Stomach smooth muscle (tissue), 2 donors: ENCODE data around the gene SERPINI2.

ENCODE experiments used
- H3K27ac ChIP-seq: one replicate; pipeline ENCODE4 v1.7.0; 2013; ENCODE audit warnings: mild to moderate bottlenecking, low read length, inconsistent platforms
- H3K27me3 ChIP-seq, 2 donors: one replicate each; pipeline ENCODE4 v1.7.0; 2013; ENCODE audit warnings: low read length in 2 of 2; ENCODE audit not compliant: insufficient read depth in 2 of 2, control insufficient read depth in 1 of 2
- H3K36me3 ChIP-seq, 2 donors: one replicate each; pipeline ENCODE4 v1.7.0; 2013; ENCODE audit warnings: low read length in 2 of 2; ENCODE audit not compliant: control insufficient read depth in 2 of 2, insufficient read depth in 2 of 2
- H3K4me1 ChIP-seq: one replicate; pipeline ENCODE4 v1.7.0; 2013; ENCODE audit warnings: low read length; ENCODE audit not compliant: control insufficient read depth, insufficient read depth
- H3K4me3 ChIP-seq, 2 donors: one replicate each; pipeline ENCODE4 v1.7.0; 2013; ENCODE audit warnings: low read length in 2 of 2
- H3K9ac ChIP-seq, 2 donors: one replicate each; pipeline ENCODE4 v1.7.0; 2013; ENCODE audit warnings: low read length in 2 of 2, mild to moderate bottlenecking in 1 of 2
- H3K9me3 ChIP-seq, 2 donors: one replicate each; pipeline ENCODE4 v1.7.0; 2013; ENCODE audit warnings: low read length in 2 of 2; ENCODE audit not compliant: control insufficient read depth in 2 of 2
- donor health status: healthy.
- donor health status: Pancreatic carcinoma.

SERPINI2 gene

DNA sequence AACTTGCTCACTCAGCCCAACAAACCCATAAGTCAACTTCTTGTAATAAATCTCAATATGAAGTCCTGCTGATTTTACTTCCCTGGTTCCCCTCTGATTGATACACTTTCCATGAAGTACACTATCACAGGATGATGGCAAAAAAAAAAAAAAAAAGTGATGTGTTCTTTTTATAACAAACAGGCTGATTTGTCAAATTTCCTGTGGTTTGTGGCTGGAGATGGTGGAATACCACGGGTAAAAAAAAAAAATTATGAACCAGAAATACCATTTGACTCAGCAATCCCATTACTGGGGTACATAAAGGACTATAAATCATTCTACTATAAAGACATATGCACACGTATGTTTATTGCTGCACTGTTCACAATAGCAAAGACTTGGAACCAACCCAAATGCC is 10.7 kb upstream of the SERPINI2 start:
- H3K27ac ChIP-seq = no peak overlapping the region
- no peaks in the 10 kb centered on the region for H3K27me3 ChIP-seq
- no peak overlapping the region for H3K4me3 ChIP-seq
- no peaks in the 10 kb centered on the region for H3K36me3 ChIP-seq
- no peaks in the 10 kb centered on the region for H3K9me3 ChIP-seq
- no peaks in the 10 kb centered on the region for H3K4me1 ChIP-seq
- no peak overlapping the region for H3K9ac ChIP-seq

DNA sequence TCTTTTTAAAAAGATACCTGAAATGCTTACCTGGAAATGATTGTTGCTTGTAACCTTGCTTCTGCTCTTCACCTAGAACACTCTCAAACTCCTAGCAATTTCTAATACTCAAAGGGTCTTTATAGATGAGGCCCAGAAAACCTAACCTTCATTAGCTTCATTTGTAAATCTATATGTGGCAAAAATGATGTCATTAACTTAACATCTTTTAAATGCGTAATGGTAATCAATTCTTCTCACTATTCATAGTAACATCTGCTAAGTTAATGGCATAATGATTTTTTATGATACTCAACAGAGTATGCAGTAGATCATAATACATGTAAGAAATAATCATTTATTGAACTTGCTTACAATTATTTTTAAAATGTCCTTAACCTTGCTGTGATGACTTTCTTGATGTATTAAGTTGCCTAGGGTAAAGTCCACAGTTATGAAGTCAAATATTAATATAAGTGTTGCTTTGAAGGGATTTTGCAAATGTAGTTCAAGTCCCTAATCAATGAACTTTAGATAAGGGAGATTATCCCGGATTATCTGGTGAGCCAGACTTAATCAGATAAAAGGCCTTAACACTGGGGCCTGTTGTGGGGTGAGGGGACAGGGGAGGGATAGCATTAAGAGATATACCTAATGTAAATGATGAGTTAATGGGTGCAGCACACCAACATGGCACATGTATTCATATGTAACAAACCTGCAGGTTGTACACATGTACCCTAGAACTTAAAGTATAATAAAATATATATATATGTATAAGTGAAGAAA is 10.1 kb upstream of the SERPINI2 start:
- Histone ChIP-seq H3K9ac (no peak overlapping the region), H3K9me3 (no peaks in the 10 kb centered on the region), H3K27ac (no peak overlapping the region), H3K36me3 (no peaks in the 10 kb centered on the region), H3K4me1 (no peaks in the 10 kb centered on the region), H3K4me3 (no peak overlapping the region), H3K27me3 (no peaks in the 10 kb centered on the region)

DNA sequence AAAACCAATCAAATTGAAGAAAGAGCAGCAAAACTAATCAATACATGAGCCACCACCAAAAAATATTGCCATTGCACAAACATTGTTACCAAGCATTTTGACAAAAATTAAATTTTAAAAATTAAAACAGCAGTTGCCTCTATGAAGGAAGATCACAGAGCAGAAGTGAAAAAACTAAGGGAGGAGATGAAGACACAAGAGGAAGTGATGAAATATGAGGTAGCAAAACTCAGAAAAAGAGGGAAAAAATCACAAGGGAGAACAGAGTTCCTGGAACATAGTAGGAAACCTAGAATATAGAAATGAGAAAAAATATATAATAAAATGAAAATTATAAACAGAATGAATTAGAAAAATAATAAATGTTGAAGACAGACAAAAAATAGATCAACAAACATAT is 7.3 kb upstream of the SERPINI2 start:
- H3K36me3 ChIP-seq = no peaks in the 10 kb centered on the region
- H3K27ac ChIP-seq = no peak overlapping the region
- H3K27me3 ChIP-seq = no peaks in the 10 kb centered on the region
- no peak overlapping the region for H3K9ac ChIP-seq
- H3K9me3 ChIP-seq = no peaks in the 10 kb centered on the region
- no peaks in the 10 kb centered on the region for H3K4me1 ChIP-seq
- no peak overlapping the region for H3K4me3 ChIP-seq

DNA sequence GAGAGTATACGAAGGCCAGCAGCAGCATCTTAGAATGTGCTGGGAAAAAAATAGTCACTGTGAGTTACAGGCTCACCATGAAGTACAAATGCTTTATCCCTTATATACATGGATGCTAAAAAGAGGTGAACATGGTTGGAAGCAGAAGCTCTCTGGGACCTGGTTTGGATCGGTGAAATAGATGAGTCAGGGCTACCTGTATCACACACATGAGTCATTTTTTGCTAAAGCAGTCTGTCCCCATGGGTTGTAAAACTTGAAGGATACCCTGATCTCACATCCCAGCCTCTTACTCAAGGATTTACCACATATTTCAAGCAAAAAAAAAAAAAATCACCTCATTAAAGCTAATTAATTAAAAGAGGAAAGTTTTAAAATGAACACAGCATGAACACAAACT is 6.9 kb upstream of the SERPINI2 start:
- H3K9ac ChIP-seq = no peak overlapping the region

DNA sequence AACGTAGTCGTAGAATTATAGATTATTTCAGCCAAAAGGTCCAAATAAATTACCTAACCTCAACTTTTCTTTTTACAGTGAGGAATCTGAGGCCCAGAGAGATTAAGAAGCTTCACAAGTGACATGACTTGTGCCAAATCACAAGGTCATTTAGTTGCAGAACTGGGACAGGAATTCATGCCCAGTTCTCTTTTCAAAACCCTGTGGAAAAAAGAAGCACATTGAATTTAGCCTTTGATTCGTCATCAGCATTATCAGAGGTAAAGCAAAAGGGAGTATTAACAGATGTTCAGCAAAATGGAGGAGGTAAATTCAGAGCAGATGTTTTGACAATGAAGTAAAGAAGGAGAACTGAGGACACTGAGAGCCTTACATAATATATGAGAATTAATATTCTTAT is 4.5 kb downstream of the SERPINI2 start:
- no peak overlapping the region for H3K27ac ChIP-seq
- no peaks in the 10 kb centered on the region for H3K4me1 ChIP-seq
- no peaks in the 10 kb centered on the region for H3K9me3 ChIP-seq
- H3K27me3 ChIP-seq = no peaks in the 10 kb centered on the region
- no peak overlapping the region for H3K9ac ChIP-seq
- no peaks in the 10 kb centered on the region for H3K36me3 ChIP-seq
- no peak overlapping the region for H3K4me3 ChIP-seq

More for the DNA sequence above, 6.9 kb upstream of the SERPINI2 start:
- H3K4me3 ChIP-seq = no peak overlapping the region
- H3K27me3 ChIP-seq = no peaks in the 10 kb centered on the region
- H3K4me1 ChIP-seq = no peaks in the 10 kb centered on the region
- no peak overlapping the region for H3K27ac ChIP-seq
- H3K9me3 ChIP-seq = no peaks in the 10 kb centered on the region
- no peaks in the 10 kb centered on the region for H3K36me3 ChIP-seq

DNA sequence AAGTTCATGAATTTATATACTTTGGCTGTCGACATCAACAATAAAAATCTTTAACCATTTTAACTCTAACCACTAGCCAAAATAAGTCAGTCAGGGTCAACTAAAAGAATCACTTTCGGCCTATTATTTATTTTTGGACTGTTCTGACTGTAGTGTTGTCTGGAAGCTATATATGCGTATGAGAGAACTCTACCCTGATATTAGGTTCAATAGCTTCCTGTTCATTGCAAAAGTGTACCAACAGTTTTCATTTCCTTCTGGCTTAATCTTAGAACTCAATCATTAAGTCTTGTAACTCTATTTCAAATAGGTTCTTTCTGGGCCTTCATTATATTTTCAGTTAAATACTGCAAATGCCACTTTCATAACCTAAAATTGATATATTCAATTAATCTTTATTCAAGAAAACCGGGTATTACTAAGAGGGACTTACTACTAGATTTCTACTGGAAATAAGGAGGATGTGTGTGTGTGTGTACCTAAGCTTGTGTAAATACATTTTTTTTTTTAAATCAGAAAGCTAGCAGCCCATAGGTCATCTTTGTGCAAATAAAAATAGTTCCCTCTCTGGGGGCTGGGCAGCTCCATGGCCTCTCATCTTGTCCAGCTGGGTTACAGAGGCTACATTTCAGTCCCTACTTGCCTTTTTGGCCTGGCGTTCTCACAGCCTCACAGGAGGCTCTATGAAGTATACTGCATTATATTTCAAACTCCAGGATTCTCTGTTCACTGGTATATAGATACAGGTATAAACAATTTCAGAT is 5.8 kb downstream of the SERPINI2 start:
- Histone ChIP-seq H3K4me1 (no peaks in the 10 kb centered on the region), H3K9ac (no peak overlapping the region), H3K27me3 (no peaks in the 10 kb centered on the region), H3K36me3 (no peaks in the 10 kb centered on the region), H3K27ac (no peak overlapping the region), H3K4me3 (no peak overlapping the region), H3K9me3 (no peaks in the 10 kb centered on the region)

DNA sequence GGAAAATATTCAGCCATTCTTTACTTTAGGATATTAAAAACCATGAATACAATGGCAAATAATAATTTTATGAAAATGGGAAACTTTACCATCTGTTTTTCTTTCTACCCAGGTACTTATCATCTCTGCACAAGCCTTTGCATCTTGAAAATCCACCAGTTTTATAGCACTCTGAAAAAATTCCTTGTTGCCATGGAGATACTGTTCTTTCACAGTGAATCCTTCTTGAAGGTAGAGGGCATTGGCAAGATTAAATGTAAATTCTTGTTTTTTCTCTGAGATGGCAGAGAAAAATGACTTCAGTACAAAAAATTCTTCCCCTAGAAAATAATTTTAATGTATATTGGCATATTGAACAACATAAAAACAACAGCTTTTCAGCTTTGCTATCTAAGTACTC is 6.9 kb downstream of the SERPINI2 start:
- no peak overlapping the region for H3K4me3 ChIP-seq
- H3K36me3 ChIP-seq = no peaks in the 10 kb centered on the region
- H3K27ac ChIP-seq = no peak overlapping the region
- H3K4me1 ChIP-seq = no peaks in the 10 kb centered on the region
- no peaks in the 10 kb centered on the region for H3K9me3 ChIP-seq
- no peak overlapping the region for H3K9ac ChIP-seq
- H3K27me3 ChIP-seq = no peaks in the 10 kb centered on the region

DNA sequence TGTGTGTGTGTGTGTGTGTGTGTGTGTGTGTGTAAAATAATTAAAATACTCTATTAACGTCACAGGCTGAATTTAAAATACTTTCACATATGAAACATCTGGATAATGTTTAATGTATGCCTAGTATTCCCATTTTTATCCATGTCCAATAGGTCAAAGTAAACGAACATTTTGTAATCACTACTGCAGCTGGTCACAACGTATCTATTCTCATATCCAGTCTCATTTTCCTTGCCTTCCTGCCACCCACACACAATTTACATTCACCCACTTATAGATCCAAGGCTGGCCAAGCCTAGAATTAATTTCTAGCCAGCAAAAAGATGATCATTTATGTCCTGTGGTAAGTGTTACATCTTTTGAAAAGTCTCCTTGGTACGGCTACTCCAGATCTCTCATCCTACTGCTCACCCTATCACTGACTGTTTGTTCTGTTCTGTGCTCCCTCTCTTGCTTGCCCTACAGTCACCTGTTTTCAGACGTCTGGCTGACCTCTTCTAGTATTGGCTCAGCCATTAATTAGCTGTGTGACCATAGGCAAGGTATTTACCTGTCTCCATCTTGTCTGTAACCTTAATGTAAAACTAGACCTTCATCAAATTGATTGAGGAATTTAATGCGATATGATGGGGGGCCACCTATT is 17.6 kb downstream of the SERPINI2 start:
- Histone ChIP-seq H3K9me3 (no peaks in the 10 kb centered on the region), H3K27ac (no peak overlapping the region), H3K4me3 (no peak overlapping the region), H3K4me1 (no peaks in the 10 kb centered on the region), H3K27me3 (no peaks in the 10 kb centered on the region), H3K36me3 (no peaks in the 10 kb centered on the region), H3K9ac (no peak overlapping the region)

DNA sequence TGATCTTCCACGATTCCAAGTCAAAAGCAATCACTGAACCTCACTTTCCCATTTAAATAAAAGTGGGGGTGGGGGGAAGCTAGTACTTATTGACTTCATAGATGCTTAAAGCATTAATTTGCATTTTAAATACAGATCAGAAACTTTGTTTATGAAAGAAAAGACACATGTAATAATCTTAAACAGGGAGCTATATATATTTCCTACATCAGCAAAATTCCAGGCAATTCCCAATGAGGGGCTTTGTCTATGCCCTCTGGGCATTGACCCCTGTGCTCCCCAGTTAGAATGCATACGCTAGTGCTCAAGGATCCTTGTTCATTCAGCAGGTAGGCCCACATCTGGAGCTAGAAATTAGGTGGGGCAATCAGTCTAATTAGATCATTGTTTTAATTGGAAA is 20.0 kb downstream of the SERPINI2 start:
- H3K4me1 ChIP-seq = no peaks in the 10 kb centered on the region
- H3K27ac ChIP-seq = no peak overlapping the region
- no peaks in the 10 kb centered on the region for H3K9me3 ChIP-seq
- H3K36me3 ChIP-seq = no peaks in the 10 kb centered on the region
- H3K27me3 ChIP-seq = no peaks in the 10 kb centered on the region
- no peak overlapping the region for H3K4me3 ChIP-seq
- no peak overlapping the region for H3K9ac ChIP-seq

DNA sequence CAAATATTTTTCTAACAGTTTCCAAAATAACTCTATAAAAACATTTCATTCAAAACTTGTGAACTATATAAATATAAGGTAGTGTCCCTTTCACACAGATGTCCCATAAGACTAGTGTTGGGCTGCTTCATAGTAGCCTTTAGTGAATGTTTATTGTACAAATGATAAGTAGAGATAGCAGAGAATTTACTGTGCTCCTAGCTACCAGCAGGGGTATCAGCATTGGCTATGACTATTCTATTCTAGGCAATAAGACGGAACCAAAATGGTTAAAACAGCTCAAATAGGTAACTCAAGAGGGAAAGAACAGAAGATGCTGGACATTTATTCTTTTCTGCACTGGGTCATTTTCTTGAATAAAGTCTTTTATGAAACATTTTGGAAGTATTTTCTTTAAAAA is 22.6 kb downstream of the SERPINI2 start:
- H3K4me1 ChIP-seq = no peaks in the 10 kb centered on the region
- H3K4me3 ChIP-seq = no peak overlapping the region
- H3K27ac ChIP-seq = no peak overlapping the region
- H3K36me3 ChIP-seq = no peaks in the 10 kb centered on the region
- H3K9ac ChIP-seq = no peak overlapping the region
- no peaks in the 10 kb centered on the region for H3K9me3 ChIP-seq
- no peaks in the 10 kb centered on the region for H3K27me3 ChIP-seq

DNA sequence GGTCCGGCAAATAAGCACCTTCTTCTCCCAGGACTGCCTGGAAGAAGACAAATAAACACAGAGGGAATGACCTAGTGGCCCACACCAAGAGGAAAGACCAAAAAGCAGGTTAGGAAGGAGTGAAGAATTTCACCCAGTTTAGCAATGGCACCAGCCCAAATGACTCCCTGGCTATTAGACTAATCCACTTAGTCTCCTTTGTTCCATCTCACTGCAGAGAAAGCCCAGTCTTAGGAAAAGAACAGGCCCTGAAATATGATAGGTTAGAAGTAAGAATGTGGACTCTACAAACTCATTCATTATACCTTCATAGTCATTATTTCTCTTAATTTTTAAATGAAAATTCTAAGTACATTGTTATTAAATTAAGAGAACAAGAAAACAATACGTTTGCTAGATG is 23.2 kb downstream of the SERPINI2 start:
- Histone ChIP-seq H3K27ac (no peak overlapping the region), H3K27me3 (no peaks in the 10 kb centered on the region), H3K9ac (no peak overlapping the region), H3K4me3 (no peak overlapping the region), H3K9me3 (no peaks in the 10 kb centered on the region), H3K4me1 (no peaks in the 10 kb centered on the region), H3K36me3 (no peaks in the 10 kb centered on the region)
